ENCODE data around the gene ASGR1.
A peak's percentile ranks its signal among the peaks of the same experiment; 100 is the strongest.

Gene ASGR1

DNA sequence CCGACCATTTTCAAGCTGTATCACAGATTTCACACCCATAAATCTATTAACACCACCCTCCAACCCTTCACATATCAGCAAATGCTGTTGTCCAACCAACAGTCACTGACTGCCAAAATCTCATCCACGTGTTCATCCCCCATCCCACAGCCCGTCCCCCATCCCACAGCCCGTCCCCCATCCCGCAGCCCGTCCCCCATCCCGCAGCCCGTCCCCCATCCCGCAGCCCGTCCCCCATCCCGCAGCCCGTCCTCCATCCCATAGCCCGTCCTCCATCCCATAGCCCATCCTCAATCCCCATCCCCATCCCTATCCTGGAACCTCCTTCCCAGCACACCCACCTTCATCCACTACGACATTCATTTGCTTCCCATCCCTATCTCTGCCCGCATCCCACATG is 26.4 kb upstream of the ASGR1 start:
- Histone ChIP-seq H3K36me3 (ENCODE audit: control insufficient read depth in 1 of 2, insufficient read depth in 2 of 2, low read length in 2 of 2) (peaks cover 0 to 5% of the 10 kb centered on the region in 2 donors), H3K27ac (ENCODE audit: low read depth, low read length) (peak overlapping the region; percentile 36), H3K4me1 (ENCODE audit: control insufficient read depth in 1 of 2, insufficient read depth in 2 of 2, low read length in 2 of 2) (peaks cover 0 to 14% of the 10 kb centered on the region in 2 donors), H3K9me3 (ENCODE audit: control insufficient read depth in 1 of 2, low read length in 2 of 2) (no peaks in the 10 kb centered on the region), H3K9ac (ENCODE audit: low read depth in 1 of 2, low read length in 2 of 2) (peak overlapping the region; percentile 32 to 64), H3K27me3 (ENCODE audit: control insufficient read depth in 1 of 2, insufficient read depth in 2 of 2, low read length in 2 of 2) (no peaks in the 10 kb centered on the region), H3K4me3 (ENCODE audit: low read depth in 1 of 2, low read length in 2 of 2) (peak overlapping the region; percentile 74 to 79)

DNA sequence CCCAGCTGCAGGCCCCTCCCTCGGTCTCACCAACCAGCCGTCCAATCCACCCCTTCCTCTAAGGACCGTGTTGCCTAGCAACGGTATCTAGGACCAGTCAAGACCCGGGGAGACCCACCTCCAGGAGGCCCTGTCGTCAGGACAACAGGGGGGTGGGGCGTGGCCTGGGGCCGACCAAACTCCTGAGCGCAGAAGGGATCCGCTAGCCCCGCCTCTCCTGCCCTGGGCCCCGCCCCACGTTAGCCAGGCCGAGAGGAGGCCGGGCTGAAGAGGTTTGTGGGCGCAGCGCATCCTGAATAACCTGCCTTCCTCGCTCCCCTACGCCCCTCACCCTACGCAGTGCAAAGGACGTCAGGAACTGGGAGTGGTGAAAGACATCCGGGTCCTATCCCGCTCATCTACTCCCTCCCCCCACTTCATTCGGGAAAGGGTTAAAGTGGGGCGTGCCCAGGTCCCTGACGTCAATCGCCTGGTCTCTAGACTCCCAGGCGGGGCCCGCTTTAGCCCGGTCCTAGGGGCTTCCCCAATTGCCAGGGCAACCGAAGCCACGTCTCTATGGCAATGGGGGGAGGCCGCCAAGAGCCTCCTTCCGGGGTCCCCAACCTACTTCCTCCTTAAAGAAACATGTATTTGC is 25.8 kb upstream of the ASGR1 start:
- Histone ChIP-seq H3K27ac (ENCODE audit: low read depth, low read length) (peak overlapping the region; percentile 36), H3K36me3 (ENCODE audit: control insufficient read depth in 1 of 2, insufficient read depth in 2 of 2, low read length in 2 of 2) (peaks cover 0 to 5% of the 10 kb centered on the region in 2 donors), H3K4me1 (ENCODE audit: control insufficient read depth in 1 of 2, insufficient read depth in 2 of 2, low read length in 2 of 2) (peaks cover 0 to 14% of the 10 kb centered on the region in 2 donors), H3K27me3 (ENCODE audit: control insufficient read depth in 1 of 2, insufficient read depth in 2 of 2, low read length in 2 of 2) (no peaks in the 10 kb centered on the region), H3K9me3 (ENCODE audit: control insufficient read depth in 1 of 2, low read length in 2 of 2) (no peaks in the 10 kb centered on the region), H3K9ac (ENCODE audit: low read depth in 1 of 2, low read length in 2 of 2) (peak overlapping the region; percentile 32 to 64), H3K4me3 (ENCODE audit: low read depth in 1 of 2, low read length in 2 of 2) (peak overlapping the region; percentile 74 to 79)

DNA sequence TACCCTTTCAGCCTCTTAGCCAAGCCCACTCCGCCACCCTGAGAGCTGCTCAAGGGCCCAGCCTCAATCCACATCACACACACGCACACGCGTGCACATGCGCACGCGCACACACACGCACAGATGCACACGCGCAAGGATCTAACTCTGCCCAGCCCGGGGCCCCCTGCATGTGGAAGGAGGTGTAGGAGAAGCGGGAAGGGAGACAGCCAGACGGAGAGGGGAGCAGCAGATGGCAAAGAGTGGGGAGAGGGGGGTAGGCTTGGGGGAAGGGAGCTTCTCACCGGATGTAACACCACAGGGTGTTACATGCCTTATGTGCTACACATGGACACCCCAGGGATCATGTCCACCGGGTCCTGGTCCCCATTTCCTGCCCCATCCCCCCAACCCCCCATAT is 25.2 kb upstream of the ASGR1 start:
- Histone ChIP-seq H3K36me3 (ENCODE audit: control insufficient read depth in 1 of 2, insufficient read depth in 2 of 2, low read length in 2 of 2) (peaks cover 0 to 5% of the 10 kb centered on the region in 2 donors), H3K4me1 (ENCODE audit: control insufficient read depth in 1 of 2, insufficient read depth in 2 of 2, low read length in 2 of 2) (peaks cover 0 to 14% of the 10 kb centered on the region in 2 donors), H3K27ac (ENCODE audit: low read depth, low read length) (no peak overlapping the region), H3K27me3 (ENCODE audit: control insufficient read depth in 1 of 2, insufficient read depth in 2 of 2, low read length in 2 of 2) (no peaks in the 10 kb centered on the region), H3K4me3 (ENCODE audit: low read depth in 1 of 2, low read length in 2 of 2) (peak overlapping the region; percentile 74 to 79), H3K9ac (ENCODE audit: low read depth in 1 of 2, low read length in 2 of 2) (peak overlapping the region in 1 of 2 donors; percentile 32), H3K9me3 (ENCODE audit: control insufficient read depth in 1 of 2, low read length in 2 of 2) (no peaks in the 10 kb centered on the region)

DNA sequence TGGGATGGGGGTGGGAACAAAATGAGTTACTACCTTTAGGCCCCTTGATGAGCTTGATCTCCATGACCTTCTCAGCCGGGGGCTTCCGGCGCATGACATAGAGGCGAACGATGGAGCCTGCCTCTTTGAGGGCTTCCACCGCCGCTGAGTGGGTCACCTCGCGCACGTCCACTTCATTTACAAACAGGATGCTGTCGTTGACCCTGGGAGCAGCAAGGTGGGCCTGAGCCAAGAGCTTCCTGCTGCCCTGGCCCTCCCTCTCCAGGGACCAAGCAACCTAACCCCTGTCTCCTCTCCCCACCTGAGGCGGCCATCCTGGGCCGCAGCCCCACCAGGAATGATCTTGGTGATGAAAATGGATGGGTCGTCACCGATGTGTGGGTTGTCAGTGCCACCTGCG is 24.2 kb upstream of the ASGR1 start:
- H3K27ac ChIP-seq (ENCODE audit: low read depth, low read length), result no peak overlapping the region
- H3K4me1 ChIP-seq (ENCODE audit: control insufficient read depth in 1 of 2, insufficient read depth in 2 of 2, low read length in 2 of 2), result peaks cover 0 to 14% of the 10 kb centered on the region in 2 donors
- H3K9me3 ChIP-seq (ENCODE audit: control insufficient read depth in 1 of 2, low read length in 2 of 2), result no peaks in the 10 kb centered on the region
- no peak overlapping the region for H3K4me3 ChIP-seq (ENCODE audit: low read depth in 1 of 2, low read length in 2 of 2)
- H3K9ac ChIP-seq (ENCODE audit: low read depth in 1 of 2, low read length in 2 of 2), result no peak overlapping the region
- no peaks in the 10 kb centered on the region for H3K27me3 ChIP-seq (ENCODE audit: control insufficient read depth in 1 of 2, insufficient read depth in 2 of 2, low read length in 2 of 2)
- peaks cover 0 to 5% of the 10 kb centered on the region in 2 donors for H3K36me3 ChIP-seq (ENCODE audit: control insufficient read depth in 1 of 2, insufficient read depth in 2 of 2, low read length in 2 of 2)

DNA sequence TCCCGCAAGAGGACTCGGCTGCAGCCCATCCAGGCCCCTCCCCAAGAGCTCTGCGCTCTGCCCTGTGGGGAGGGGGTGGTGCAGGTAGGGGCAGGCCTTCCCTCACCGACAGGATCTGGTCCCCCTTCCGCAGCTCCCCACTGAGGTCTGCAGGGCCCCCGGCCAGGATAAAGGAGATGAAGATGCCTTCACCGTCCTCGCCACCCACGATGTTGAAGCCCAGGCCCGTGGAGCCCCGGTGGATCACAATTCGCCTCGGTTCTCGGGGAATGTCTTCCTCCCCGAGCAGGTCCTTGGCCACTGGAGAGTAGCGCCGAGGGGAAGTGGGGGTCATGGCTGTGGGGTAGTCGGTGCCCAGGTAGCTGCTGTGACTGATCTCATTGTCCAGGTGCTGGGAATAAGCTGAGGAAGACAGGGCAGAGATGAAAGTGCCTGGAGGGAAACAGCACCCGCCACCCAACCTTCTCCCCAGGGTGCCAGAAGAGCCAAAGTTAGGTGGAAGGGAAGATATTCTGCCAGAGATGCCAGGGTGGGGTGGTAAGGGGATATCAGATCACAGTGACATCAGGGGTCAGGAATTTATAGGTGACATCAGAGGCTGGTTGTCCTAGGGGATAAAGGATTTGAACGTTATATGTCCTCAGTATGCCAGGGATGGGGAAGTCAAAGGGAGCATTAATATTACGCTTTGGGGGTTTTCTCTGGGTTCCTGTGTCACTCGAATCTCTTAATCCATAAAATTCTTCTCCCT is 17.7 kb upstream of the ASGR1 start:
- Histone ChIP-seq H3K9ac (ENCODE audit: low read depth in 1 of 2, low read length in 2 of 2) (no peak overlapping the region), H3K4me1 (ENCODE audit: control insufficient read depth in 1 of 2, insufficient read depth in 2 of 2, low read length in 2 of 2) (no peaks in the 10 kb centered on the region), H3K9me3 (ENCODE audit: control insufficient read depth in 1 of 2, low read length in 2 of 2) (no peaks in the 10 kb centered on the region), H3K27ac (ENCODE audit: low read depth, low read length) (no peak overlapping the region), H3K36me3 (ENCODE audit: control insufficient read depth in 1 of 2, insufficient read depth in 2 of 2, low read length in 2 of 2) (peaks cover 0 to 12% of the 10 kb centered on the region in 2 donors), H3K4me3 (ENCODE audit: low read depth in 1 of 2, low read length in 2 of 2) (no peak overlapping the region), H3K27me3 (ENCODE audit: control insufficient read depth in 1 of 2, insufficient read depth in 2 of 2, low read length in 2 of 2) (no peaks in the 10 kb centered on the region)

DNA sequence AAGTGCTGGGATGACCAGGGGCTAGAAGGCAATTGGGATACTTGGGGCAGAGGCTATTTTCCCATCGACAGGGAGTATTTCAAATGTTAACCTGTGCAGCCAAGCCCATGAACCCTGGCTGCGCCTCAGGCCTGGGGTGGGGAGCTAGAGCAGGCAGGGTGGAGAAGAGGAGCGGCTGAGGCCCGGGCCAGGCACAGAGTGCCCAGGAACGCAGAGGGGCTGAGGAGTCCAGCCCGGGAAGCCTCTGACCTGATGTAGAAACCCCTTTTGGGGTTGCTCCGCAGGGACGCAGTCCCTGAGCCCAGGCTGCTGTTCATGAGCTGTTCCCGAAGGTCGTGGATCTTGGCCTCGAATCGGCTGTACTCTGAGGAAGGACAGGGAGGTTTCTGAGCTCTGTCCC is 16.8 kb upstream of the ASGR1 start:
- Histone ChIP-seq H3K4me1 (ENCODE audit: control insufficient read depth in 1 of 2, insufficient read depth in 2 of 2, low read length in 2 of 2) (no peaks in the 10 kb centered on the region), H3K36me3 (ENCODE audit: control insufficient read depth in 1 of 2, insufficient read depth in 2 of 2, low read length in 2 of 2) (peaks cover 0 to 12% of the 10 kb centered on the region in 2 donors), H3K27ac (ENCODE audit: low read depth, low read length) (no peak overlapping the region), H3K4me3 (ENCODE audit: low read depth in 1 of 2, low read length in 2 of 2) (no peak overlapping the region), H3K9me3 (ENCODE audit: control insufficient read depth in 1 of 2, low read length in 2 of 2) (no peaks in the 10 kb centered on the region), H3K27me3 (ENCODE audit: control insufficient read depth in 1 of 2, insufficient read depth in 2 of 2, low read length in 2 of 2) (no peaks in the 10 kb centered on the region), H3K9ac (ENCODE audit: low read depth in 1 of 2, low read length in 2 of 2) (no peak overlapping the region)

DNA sequence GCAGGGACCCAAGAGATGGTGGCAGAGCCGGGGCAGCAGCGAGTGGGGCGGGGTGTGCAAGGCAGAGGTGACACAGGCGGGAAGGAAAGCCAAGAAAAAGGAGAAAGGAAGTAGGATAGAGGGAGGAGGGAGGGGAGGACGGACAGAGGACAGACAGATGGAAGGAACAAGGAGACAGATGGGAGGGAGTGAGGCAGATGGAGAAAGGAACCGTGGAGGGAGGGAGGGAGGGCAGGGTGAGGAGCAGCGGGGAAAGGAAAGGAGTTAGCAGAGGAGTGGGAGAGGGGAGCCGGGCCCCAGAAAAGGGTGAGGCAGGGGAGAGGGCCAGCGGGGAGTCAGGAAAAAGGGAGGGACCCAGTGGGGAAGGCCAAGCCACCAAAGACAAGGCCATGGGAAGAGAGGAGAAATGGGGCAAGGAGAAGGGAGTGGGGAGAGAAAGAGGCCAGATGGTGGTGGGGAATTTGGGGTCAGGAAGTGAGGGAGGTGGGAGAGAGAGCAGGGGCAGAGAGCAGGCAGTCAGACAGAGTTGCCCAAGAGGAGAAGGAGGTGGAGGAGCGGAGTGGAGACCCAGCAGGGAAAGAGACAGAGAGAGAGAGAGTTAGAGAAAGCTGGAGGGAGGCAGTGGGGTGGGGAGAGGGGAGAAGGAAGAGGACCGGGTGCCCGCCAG is 13.2 kb upstream of the ASGR1 start:
- no peak overlapping the region for H3K4me3 ChIP-seq (ENCODE audit: low read depth in 1 of 2, low read length in 2 of 2)
- no peak overlapping the region for H3K9ac ChIP-seq (ENCODE audit: low read depth in 1 of 2, low read length in 2 of 2)
- no peak overlapping the region for H3K27ac ChIP-seq (ENCODE audit: low read depth, low read length)
- no peaks in the 10 kb centered on the region for H3K27me3 ChIP-seq (ENCODE audit: control insufficient read depth in 1 of 2, insufficient read depth in 2 of 2, low read length in 2 of 2)
- peaks cover 0 to 12% of the 10 kb centered on the region in 2 donors for H3K36me3 ChIP-seq (ENCODE audit: control insufficient read depth in 1 of 2, insufficient read depth in 2 of 2, low read length in 2 of 2)
- no peaks in the 10 kb centered on the region for H3K9me3 ChIP-seq (ENCODE audit: control insufficient read depth in 1 of 2, low read length in 2 of 2)
- H3K4me1 ChIP-seq (ENCODE audit: control insufficient read depth in 1 of 2, insufficient read depth in 2 of 2, low read length in 2 of 2), result no peaks in the 10 kb centered on the region

DNA sequence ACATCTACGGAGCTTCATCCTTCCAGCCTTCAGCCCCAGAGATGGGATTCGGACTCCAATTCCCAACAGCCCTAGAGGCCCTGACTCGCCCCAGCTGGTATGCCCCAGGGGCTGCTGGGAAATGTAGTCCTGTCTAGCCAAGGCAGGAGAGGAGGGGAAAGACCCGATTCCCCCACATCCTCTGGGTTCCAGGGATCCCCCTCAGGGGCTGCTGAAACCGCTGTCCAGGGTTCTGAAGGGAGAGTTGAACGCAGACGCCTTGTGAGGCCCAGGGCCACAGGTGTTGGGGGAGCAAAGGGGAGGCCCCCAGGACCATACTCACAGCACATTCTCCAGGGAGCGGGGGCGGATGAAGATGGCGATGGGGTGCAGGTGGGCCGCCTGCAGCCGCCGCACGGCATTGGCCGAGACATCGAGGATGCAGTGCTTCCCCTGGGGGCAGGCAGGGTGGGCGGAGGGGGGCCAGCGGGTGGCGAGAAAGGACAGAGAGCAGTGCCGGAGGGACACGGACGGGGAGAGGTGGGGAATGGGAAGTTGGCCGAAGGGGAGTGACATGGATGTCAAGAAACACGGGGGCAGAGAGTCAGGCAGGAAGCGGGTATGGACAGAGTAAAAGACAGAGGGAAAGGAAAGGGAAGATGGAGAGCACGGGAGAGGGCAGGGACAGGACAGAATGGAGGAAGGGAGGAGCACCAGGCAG is 12.6 kb upstream of the ASGR1 start:
- no peak overlapping the region for H3K4me3 ChIP-seq (ENCODE audit: low read depth in 1 of 2, low read length in 2 of 2)
- H3K9me3 ChIP-seq (ENCODE audit: control insufficient read depth in 1 of 2, low read length in 2 of 2), result no peaks in the 10 kb centered on the region
- peaks cover 0 to 12% of the 10 kb centered on the region in 2 donors for H3K36me3 ChIP-seq (ENCODE audit: control insufficient read depth in 1 of 2, insufficient read depth in 2 of 2, low read length in 2 of 2)
- H3K27ac ChIP-seq (ENCODE audit: low read depth, low read length), result no peak overlapping the region
- no peaks in the 10 kb centered on the region for H3K4me1 ChIP-seq (ENCODE audit: control insufficient read depth in 1 of 2, insufficient read depth in 2 of 2, low read length in 2 of 2)
- no peak overlapping the region for H3K9ac ChIP-seq (ENCODE audit: low read depth in 1 of 2, low read length in 2 of 2)
- H3K27me3 ChIP-seq (ENCODE audit: control insufficient read depth in 1 of 2, insufficient read depth in 2 of 2, low read length in 2 of 2), result no peaks in the 10 kb centered on the region

DNA sequence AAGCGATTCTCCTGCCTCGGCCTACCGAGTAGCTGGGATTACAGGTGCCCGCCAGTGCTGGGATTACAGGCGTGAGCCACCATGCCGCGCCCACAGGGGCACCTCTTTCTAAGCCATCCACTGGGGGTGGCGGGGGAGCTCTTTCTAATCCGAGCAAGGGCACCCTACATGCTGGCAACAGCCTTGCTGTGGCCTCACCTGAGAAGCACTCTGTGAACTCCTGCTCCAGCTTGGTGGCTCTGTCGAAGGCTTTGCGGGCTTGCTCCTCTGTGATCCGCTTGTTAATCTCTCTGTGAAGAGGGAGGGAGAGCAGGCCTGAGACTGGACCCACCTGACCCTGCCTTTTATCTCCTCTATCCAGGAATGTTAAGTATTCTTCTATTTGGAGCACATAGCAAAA is 11.9 kb upstream of the ASGR1 start:
- no peaks in the 10 kb centered on the region for H3K9me3 ChIP-seq (ENCODE audit: control insufficient read depth in 1 of 2, low read length in 2 of 2)
- H3K9ac ChIP-seq (ENCODE audit: low read depth in 1 of 2, low read length in 2 of 2), result no peak overlapping the region
- no peaks in the 10 kb centered on the region for H3K27me3 ChIP-seq (ENCODE audit: control insufficient read depth in 1 of 2, insufficient read depth in 2 of 2, low read length in 2 of 2)
- peaks cover 0 to 9% of the 10 kb centered on the region in 2 donors for H3K36me3 ChIP-seq (ENCODE audit: control insufficient read depth in 1 of 2, insufficient read depth in 2 of 2, low read length in 2 of 2)
- no peaks in the 10 kb centered on the region for H3K4me1 ChIP-seq (ENCODE audit: control insufficient read depth in 1 of 2, insufficient read depth in 2 of 2, low read length in 2 of 2)
- H3K27ac ChIP-seq (ENCODE audit: low read depth, low read length), result no peak overlapping the region
- no peak overlapping the region for H3K4me3 ChIP-seq (ENCODE audit: low read depth in 1 of 2, low read length in 2 of 2)

Measured in duodenal mucosa (tissue), 2 donors.